HFFc6 (cell line): ENCODE results near the gene DUS2. TPM values are rescaled to one million over a fixed set of nuclear protein-coding genes. Genes with fewer than 3 reads are reported as not detected.
"Not testable (repeated sequence)": the region's sequence is repeated elsewhere in the genome, so short reads cannot be mapped to it uniquely, and the experiment has no call there.

Source experiments
- DNase-seq: peaks from one replicate; pipeline ENCODE4 v3.0.0-alpha.2; 2018
- H3K27ac Mint-ChIP-seq: 2 replicates; pipeline ENCODE4 v1.8.0; 2020; ENCODE audit warnings: mild to moderate bottlenecking, mixed read lengths
- H3K27me3 Mint-ChIP-seq: 2 replicates; pipeline ENCODE4 v1.8.0; 2021; ENCODE audit warnings: mild to moderate bottlenecking, moderate library complexity, mixed read lengths; ENCODE audit not compliant: insufficient read depth
- H3K36me3 Mint-ChIP-seq: 2 replicates; pipeline ENCODE4 v1.8.0; 2021; ENCODE audit warnings: low read depth, mixed read lengths
- H3K4me1 Mint-ChIP-seq: 2 replicates; pipeline ENCODE4 v1.8.0; 2020; ENCODE audit warnings: low read depth, mixed read lengths
- H3K4me3 Mint-ChIP-seq: 2 replicates; pipeline ENCODE4 v1.8.0; 2020; ENCODE audit warnings: mild to moderate bottlenecking, moderate library complexity, mixed read lengths
- H3K9me3 Mint-ChIP-seq: 2 replicates; pipeline ENCODE4 v1.8.0; 2020; ENCODE audit warnings: mild to moderate bottlenecking, mixed read lengths
- total RNA-seq, 6 experiments: library from RNA; stranded (reverse); fragmentation: NEBNext Ultra II Directional; extraction: Animal tissue kit (Norgen Biotek cat#: 25700); gene quantifications; 2 replicates in 1 of 6; 3 replicates in 5 of 6; pipeline ENCODE4 v1.2.3, GENCODE V29; 2021
- TF ChIP-seq, protein P1 (sequence below): fragments of 200-600 bp; sonication (generic); IDR thresholded peaks from 2 replicates; pipeline ENCODE4 v1.5.0; 2021; ENCODE audit warnings: antibody characterized with exemption, mild to moderate bottlenecking

Gene DUS2
- total RNA-seq, 6 experiments from 2014 or later: 13.3 to 17.4 (median 15.9) TPM

DNA sequence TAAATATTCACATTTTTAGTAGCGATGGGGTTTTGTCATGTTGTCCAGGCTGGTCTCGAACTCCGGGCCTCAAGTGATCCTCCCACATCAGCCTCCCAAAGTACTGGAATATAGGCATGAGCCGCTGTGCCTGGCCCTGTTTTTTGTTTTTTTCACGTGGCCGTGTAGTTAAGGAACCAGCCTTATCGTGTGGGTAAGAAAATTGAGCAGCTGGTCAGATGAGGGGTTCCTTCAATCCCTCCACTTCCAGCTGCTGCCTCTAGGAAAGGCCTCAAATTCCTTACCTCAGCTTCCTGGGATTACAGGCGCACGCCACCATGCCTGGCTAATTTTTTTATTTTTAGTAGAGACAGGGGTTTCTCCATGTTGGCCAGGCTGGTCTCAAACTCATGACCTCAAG lies 17.9 kb upstream of the DUS2 start:
- H3K4me1 Mint-ChIP-seq: peaks cover 5% of the 10 kb centered on the region
- H3K9me3 Mint-ChIP-seq: no peaks in the 10 kb centered on the region
- no peak for DNase-seq
- H3K4me3 Mint-ChIP-seq: no peak overlapping the region
- H3K27ac Mint-ChIP-seq: no peak overlapping the region
- TF ChIP-seq, protein P1, sequence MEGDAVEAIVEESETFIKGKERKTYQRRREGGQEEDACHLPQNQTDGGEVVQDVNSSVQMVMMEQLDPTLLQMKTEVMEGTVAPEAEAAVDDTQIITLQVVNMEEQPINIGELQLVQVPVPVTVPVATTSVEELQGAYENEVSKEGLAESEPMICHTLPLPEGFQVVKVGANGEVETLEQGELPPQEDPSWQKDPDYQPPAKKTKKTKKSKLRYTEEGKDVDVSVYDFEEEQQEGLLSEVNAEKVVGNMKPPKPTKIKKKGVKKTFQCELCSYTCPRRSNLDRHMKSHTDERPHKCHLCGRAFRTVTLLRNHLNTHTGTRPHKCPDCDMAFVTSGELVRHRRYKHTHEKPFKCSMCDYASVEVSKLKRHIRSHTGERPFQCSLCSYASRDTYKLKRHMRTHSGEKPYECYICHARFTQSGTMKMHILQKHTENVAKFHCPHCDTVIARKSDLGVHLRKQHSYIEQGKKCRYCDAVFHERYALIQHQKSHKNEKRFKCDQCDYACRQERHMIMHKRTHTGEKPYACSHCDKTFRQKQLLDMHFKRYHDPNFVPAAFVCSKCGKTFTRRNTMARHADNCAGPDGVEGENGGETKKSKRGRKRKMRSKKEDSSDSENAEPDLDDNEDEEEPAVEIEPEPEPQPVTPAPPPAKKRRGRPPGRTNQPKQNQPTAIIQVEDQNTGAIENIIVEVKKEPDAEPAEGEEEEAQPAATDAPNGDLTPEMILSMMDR: no peak
- H3K27me3 Mint-ChIP-seq: peaks cover 3% of the 10 kb centered on the region
- no peaks in the 10 kb centered on the region for H3K36me3 Mint-ChIP-seq

- no peak for DNase-seq
- peaks cover 3% of the 10 kb centered on the region for H3K27me3 Mint-ChIP-seq
- no peaks in the 10 kb centered on the region for H3K36me3 Mint-ChIP-seq
- no peak overlapping the region for H3K4me3 Mint-ChIP-seq
- TF ChIP-seq, protein P1: no peak
- H3K4me1 Mint-ChIP-seq: no peaks in the 10 kb centered on the region
- no peaks in the 10 kb centered on the region for H3K9me3 Mint-ChIP-seq
- no peak overlapping the region for H3K27ac Mint-ChIP-seq
Observed at GRCh38 chr16:68005786-68006286, 17.2 kb upstream of the DUS2 start.

GRCh38 chr16:68009157-68009735 lies 13.8 kb upstream of the DUS2 start:
- Mint-ChIP-seq H3K9me3 (no peaks in the 10 kb centered on the region), H3K36me3 (no peaks in the 10 kb centered on the region), H3K27ac (no peak overlapping the region), H3K4me3 (no peak overlapping the region), H3K27me3 (peaks cover 7% of the 10 kb centered on the region), H3K4me1 (no peaks in the 10 kb centered on the region)
- no peak for DNase-seq
- TF ChIP-seq, protein P1: no peak

DNA sequence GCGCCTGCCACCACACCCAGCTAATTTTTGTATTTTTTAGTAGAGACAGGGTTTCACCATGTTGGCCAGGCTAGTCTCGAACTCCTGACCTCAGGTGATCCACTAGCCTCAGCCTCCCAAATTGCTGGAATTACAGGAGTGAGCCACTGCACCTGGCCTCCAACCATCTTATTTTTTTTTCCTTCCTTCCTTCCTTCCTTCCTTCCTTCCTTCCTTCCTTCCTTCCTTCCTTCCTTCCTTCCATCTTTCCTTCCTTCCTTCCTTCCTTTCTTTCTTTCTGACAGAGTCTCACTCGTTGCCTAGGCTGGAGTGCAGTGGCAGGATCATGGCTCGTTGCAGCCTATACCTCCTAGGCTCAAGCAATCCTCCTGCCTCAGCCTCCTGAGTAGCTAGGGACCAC lies 13.2 kb upstream of the DUS2 start:
- not testable (repeated sequence) for H3K4me1 Mint-ChIP-seq, H3K36me3 Mint-ChIP-seq, H3K27me3 Mint-ChIP-seq, H3K27ac Mint-ChIP-seq, DNase-seq, H3K4me3 Mint-ChIP-seq, H3K9me3 Mint-ChIP-seq

DNA sequence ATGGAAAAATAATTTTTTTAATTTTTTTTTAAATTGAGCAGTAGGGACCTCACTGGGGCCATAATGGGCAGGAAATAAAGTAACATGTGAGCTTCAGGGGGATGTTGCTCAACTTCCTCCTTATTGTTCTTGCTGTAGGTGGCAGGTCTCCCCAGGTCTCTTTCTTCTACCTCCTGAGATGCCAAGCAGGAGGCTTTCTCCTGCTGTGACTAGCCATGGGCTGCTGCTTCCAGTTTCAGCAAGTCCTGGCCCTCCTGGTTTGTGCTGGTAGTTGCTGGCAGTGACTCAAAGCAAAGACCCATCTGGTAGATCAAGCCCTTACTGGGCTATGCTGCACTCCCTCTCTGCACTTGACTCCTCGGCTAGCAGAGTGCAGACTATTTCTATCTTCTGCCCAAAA lies 9.6 kb upstream of the DUS2 start:
- no peak overlapping the region for H3K27ac Mint-ChIP-seq
- DNase-seq: no peak
- no peak overlapping the region for H3K4me3 Mint-ChIP-seq
- no peaks in the 10 kb centered on the region for H3K9me3 Mint-ChIP-seq
- TF ChIP-seq, protein P1: no peak
- 0 out of 2 replicates have a peak, but pooled peaks cover 6% of the 10 kb centered on the region for H3K4me1 Mint-ChIP-seq
- no peaks in the 10 kb centered on the region for H3K36me3 Mint-ChIP-seq
- H3K27me3 Mint-ChIP-seq: peaks cover 7% of the 10 kb centered on the region

GRCh38 chr16:68015681-68016080 lies 7.4 kb upstream of the DUS2 start, which contains the start of gene DPEP2NB:
TSS of gene DPEP2NB (minus strand) at chr16:68015911. CDS start at chr16:68015770, 141 bp downstream.
- Mint-ChIP-seq H3K27ac (no peak within 1 kb of the TSS), H3K4me3 (no peak within 1 kb of the TSS)
- TF ChIP-seq, protein P1: no peak

More at GRCh38 chr16:68015681-68016080, 7.4 kb upstream of the DUS2 start, which contains the start of gene DPEP2NB:
- Mint-ChIP-seq H3K4me1 (0 out of 2 replicates have a peak, but pooled peaks cover 6% of the 10 kb centered on the region), H3K9me3 (no peaks in the 10 kb centered on the region), H3K27me3 (peaks cover 4% of the 10 kb centered on the region), H3K36me3 (no peaks in the 10 kb centered on the region)
- DNase-seq: no peak
